HG02571 (cell line): ENCODE results near the gene GEMIN4.
"Not testable (repeated sequence)": the region's sequence is repeated elsewhere in the genome, so short reads cannot be mapped to it uniquely, and the experiment has no call there.

ENCODE experiments used
- ATAC-seq: cut with Tn5 transposase; IDR thresholded peaks from one replicate; pipeline ENCODE4 v1.9.1; 2021; ENCODE audit warnings: mild to moderate bottlenecking, moderate library complexity; ENCODE audit not compliant: unreplicated experiment

Gene GEMIN4

GRCh38 chr17:704111-704864 lies 47.8 kb downstream of the GEMIN4 start:
- ATAC-seq: no peak

- ATAC-seq: no peak
Measured at GRCh38 chr17:703081-703875, 48.8 kb downstream of the GEMIN4 start.

- no peak for ATAC-seq
Measured at GRCh38 chr17:700504-701094, 51.5 kb downstream of the GEMIN4 start.

DNA sequence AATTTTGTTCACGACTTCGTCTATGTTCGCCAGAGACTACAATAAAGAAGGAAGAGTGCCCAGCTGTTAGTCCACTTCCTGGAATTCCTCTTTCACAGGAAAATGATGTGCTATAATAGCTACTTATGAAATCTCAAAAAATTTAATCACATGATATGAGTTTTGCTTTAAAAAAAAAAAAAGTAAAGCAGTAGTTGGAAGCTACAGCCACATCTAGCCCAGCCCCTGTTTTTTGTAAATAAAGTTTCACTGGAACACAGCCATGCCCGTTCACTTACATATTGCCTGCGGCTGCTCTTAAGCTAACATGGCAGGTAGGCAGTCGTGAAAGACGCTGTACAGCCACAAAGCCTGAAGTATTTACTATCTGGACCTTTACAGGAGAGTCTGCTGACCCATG lies 52.7 kb downstream of the GEMIN4 start:
- no peak for ATAC-seq

DNA sequence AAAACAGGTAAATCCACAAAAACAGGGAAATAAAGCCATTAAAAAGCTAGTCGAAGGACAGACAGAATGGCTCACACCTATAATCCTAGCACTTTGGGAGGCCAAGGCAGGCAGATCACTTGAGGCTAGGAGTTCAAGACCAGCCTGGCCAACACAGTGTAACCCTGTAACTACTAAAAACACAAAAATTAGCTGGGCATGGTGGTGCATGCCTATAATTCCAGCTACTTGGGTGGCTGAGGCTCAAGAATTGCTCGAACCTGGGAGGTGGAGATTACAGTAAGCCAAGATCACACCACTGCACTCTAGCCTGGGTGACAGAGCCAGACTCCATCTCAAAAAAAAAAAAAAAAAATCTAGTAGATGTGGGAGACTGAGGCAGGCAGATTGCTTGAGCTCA lies 54.0 kb downstream of the GEMIN4 start:
- ATAC-seq: not testable (repeated sequence)

DNA sequence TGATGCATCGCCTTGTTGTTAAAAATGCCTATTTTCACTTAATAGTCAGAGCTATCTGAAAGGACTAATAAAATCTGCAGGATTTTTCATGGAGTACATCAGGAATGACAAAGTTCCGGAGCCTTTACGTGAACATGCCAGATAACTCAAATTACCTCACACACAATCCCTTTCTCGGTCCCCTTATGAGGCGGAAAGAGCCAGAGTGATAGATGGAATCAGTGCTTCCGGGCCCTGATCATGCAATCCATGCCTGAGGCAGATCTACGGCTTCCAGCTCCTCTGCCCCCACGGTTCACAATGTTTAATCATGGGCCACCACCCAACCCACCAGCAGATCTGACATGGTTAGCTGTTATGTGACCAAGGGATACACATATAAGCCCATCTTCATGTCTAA lies 54.4 kb downstream of the GEMIN4 start:
- ATAC-seq: no peak

- ATAC-seq: no peak
Measured at GRCh38 chr17:696369-696768, 55.7 kb downstream of the GEMIN4 start.
